Mucosa of rectum (tissue), 2 donors: Measurements from ENCODE around the gene CBLC.

Experiments
- H3K27ac ChIP-seq, 2 donors: one replicate each; pipeline ENCODE4 v1.7.0; 2013; ENCODE audit warnings: inconsistent platforms in 2 of 2, low read depth in 2 of 2, low read length in 2 of 2
- H3K27me3 ChIP-seq, 2 donors: one replicate each; pipeline ENCODE4 v1.7.0; 2013; ENCODE audit warnings: low read length in 2 of 2; ENCODE audit not compliant: control insufficient read depth in 2 of 2, insufficient read depth in 2 of 2
- H3K36me3 ChIP-seq, 2 donors: one replicate each; pipeline ENCODE4 v1.7.0; 2013; ENCODE audit warnings: low read length in 2 of 2; ENCODE audit not compliant: control insufficient read depth in 2 of 2, insufficient read depth in 2 of 2
- H3K4me1 ChIP-seq, 2 donors: one replicate each; pipeline ENCODE4 v1.7.0; 2013; ENCODE audit warnings: low read length in 2 of 2, mild to moderate bottlenecking in 1 of 2; ENCODE audit not compliant: control insufficient read depth in 2 of 2, insufficient read depth in 2 of 2
- H3K4me3 ChIP-seq, 2 donors: one replicate each; pipeline ENCODE4 v1.7.0; 2013; ENCODE audit warnings: low read length in 2 of 2
- H3K9ac ChIP-seq, 2 donors: one replicate each; pipeline ENCODE4 v1.7.0; 2013; ENCODE audit warnings: low read length in 2 of 2, low read depth in 1 of 2, mild to moderate bottlenecking in 1 of 2
- H3K9me3 ChIP-seq, 2 donors: one replicate each; pipeline ENCODE4 v1.7.0; 2013; ENCODE audit warnings: low read length in 2 of 2; ENCODE audit not compliant: control insufficient read depth in 2 of 2
- donor health status: healthy.
- donor health status: Normal muscosa, but diverticular disease.

CBLC gene

DNA sequence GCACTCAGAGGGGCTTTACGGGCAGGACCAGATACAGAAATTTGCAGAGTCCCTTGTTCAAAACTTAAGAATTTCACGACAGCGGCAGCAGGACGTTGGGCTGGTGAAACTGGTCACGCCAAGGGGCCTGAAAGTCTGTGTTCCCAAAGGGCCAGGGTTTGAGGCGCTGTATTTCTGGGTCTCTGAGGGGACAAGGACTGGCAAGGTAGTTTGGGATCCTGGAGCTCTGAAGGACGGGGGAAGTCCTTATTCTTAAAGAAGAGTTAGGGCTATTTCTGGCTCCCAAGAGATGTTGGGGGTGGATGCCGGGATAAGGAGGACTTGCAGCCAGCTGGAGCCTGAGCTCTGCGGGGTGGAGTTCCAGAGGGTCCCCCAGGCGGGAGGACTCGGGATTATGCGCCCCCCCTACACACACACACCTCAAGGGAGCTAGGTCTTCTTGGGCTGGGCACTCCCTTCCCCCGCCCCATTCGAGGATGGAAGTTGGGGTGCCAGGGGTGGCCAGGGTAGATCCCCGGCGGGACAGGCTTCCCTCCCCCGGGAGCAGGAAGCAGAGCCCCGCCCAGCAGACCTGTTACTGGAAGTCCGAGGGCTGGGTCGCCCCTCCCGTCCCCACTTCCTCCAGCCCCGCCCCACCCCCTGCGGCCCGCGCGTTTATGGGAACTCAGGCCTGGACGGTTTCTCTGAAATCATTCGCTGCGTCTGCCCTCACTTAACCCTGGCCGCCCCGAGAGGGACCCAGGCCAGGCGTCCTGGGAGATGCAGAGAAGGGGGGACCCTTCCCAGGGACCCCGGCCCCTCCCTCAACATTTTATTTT, 23.5 kb upstream of the CBLC start:
- peaks cover 53 to 56% of the 10 kb centered on the region in 2 donors for H3K4me1 ChIP-seq

DNA sequence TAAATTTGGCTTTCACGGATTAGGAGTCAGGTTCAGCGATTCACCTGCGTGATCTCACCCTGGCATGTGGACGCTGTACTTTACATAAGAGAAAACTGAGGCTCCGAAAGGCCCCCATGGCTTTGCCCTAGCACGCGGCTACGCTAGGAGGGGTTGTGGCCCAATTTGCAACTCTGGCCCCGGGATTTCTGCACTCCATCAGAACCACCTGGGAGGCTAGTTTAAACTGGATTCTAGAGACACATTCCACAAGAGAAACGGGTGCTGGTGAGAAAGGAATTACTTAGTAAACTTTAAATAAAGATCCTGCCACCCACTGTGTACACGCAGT, 23.0 kb upstream of the CBLC start:
- Histone ChIP-seq H3K4me3 (peak overlapping the region; percentile 62 to 65), H3K9ac (peak overlapping the region; percentile 65 to 74), H3K36me3 (peaks cover 32 to 49% of the 10 kb centered on the region in 2 donors), H3K27me3 (no peaks in the 10 kb centered on the region), H3K9me3 (no peaks in the 10 kb centered on the region), H3K27ac (peak overlapping the region; percentile 95 to 97), H3K4me1 (peaks cover 48 to 50% of the 10 kb centered on the region in 2 donors)

More for the DNA sequence above, 23.5 kb upstream of the CBLC start:
- Histone ChIP-seq H3K9me3 (no peaks in the 10 kb centered on the region), H3K36me3 (peaks cover 32 to 47% of the 10 kb centered on the region in 2 donors), H3K27me3 (no peaks in the 10 kb centered on the region), H3K9ac (peak overlapping the region; percentile 74 to 97), H3K4me3 (peak overlapping the region; percentile 62 to 72), H3K27ac (peak overlapping the region; percentile 95 to 97)

DNA sequence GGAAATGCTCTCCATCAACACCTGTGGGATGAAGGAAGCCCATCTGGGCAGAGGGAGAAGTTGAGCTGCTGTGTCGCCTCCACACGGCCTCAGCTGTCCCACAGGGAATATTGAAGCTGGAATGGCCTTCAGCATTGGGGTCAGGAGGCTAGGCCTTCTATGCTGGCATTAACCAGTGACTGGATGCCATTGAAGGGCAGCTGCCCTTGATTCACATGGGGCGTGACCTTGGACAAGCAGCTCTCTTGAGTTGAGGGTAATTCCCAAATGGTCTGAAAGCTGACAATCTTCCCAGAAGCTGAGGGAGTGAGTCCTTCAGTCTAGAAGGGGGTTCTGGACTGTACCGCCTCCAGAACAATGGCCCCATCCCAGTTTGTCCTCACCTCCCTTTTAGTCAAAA, 22.5 kb upstream of the CBLC start:
- Histone ChIP-seq H3K9me3 (no peaks in the 10 kb centered on the region), H3K4me3 (peak overlapping the region; percentile 62 to 65), H3K36me3 (peaks cover 32 to 53% of the 10 kb centered on the region in 2 donors), H3K27me3 (no peaks in the 10 kb centered on the region), H3K27ac (peak overlapping the region; percentile 95 to 97), H3K4me1 (peaks cover 43 to 47% of the 10 kb centered on the region in 2 donors), H3K9ac (peak overlapping the region; percentile 65 to 74)

DNA sequence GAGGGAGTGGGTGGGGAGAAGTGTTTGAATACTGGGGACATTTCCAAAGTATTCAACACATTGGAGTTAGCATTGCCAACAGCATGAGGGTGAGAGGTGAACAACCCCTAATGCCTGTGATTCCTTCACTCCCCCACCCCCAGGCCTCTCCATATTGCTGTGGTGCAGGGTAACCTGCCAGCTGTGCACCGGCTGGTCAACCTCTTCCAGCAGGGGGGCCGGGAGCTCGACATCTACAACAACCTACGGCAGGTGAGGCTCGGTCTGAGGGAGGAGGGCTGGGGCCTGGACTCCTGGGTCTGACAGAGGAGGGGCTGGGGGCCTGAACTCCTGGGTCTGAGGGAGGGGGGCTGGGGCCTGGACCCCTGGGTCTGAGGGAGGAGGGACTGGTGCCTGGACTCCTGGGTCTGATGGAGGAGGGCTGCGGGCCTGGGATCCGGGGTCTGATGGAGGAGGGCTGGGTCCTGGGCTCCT, 21.6 kb upstream of the CBLC start:
- Histone ChIP-seq H3K27ac (peak overlapping the region; percentile 6 to 65), H3K9ac (no peak overlapping the region), H3K4me3 (no peak overlapping the region), H3K4me1 (peaks cover 35 to 38% of the 10 kb centered on the region in 2 donors), H3K36me3 (peaks cover 32 to 50% of the 10 kb centered on the region in 2 donors), H3K9me3 (no peaks in the 10 kb centered on the region), H3K27me3 (no peaks in the 10 kb centered on the region)

DNA sequence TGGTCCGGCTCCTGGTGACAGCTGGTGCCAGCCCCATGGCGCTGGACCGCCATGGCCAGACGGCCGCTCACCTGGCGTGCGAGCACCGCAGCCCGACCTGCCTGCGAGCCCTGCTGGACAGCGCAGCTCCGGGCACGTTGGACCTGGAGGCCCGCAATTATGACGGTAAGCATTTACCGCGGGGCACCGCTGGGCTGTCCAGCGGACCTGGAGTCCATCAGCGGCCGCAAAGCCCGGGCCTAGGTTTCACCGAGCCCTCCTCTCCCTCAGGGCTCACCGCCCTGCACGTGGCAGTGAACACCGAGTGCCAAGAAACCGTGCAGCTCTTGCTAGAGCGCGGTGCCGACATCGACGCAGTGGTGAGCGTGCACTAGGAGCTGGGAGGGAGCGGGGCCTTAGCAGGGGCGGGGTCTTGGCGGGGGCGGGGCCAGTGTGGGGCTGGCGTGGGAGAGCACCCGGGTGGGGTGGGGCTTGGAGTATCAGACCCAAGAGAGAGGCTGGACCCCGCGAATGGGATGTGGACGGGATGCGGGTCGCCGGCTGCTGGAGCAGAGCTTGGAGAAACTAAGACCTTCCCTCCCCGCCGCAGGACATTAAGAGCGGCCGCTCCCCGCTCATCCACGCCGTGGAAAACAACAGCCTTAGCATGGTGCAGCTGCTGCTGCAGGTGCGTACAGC, 20.5 kb upstream of the CBLC start:
- peak overlapping the region in 1 of 2 donors; percentile 39 for H3K9ac ChIP-seq
- H3K4me3 ChIP-seq: peak overlapping the region; percentile 37 to 51
- peaks cover 30 to 46% of the 10 kb centered on the region in 2 donors for H3K36me3 ChIP-seq
- H3K4me1 ChIP-seq: peaks cover 28 to 31% of the 10 kb centered on the region in 2 donors
- H3K27me3 ChIP-seq: no peaks in the 10 kb centered on the region
- H3K9me3 ChIP-seq: no peaks in the 10 kb centered on the region
- peak overlapping the region; percentile 51 to 67 for H3K27ac ChIP-seq

DNA sequence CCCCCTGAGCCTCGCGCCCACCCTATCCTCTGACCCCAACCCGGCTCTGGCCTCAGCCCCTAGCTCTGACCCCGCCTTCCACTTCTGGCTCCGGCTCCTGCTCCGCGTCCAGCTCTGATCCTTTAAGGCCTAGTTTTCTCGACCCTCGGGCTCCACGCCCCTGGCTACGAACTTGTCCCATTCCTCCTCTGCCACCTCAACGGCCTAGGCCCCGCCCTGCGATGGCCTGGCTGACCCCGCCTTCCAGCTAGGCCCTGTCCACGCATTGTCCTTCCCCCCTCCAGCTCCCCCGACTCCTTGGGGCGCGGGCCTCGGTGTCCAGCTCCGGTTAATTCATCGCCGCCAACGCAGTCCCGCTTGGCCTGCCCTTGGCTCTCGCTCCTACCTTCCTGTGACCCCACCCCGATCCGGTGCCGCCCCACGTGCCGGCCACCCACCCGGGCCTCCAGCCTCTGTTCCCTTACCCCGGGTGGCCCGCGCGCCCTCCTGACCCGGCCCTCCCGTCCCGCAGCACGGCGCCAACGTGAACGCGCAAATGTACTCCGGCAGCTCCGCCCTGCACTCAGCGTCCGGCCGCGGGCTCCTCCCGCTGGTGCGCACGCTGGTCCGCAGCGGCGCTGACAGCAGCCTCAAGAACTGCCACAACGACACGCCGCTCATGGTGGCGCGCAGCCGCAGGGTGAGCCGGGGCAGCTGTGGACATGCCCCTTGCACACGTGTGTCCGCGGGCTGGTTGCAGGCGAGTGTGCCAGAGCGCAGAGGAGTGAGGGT, 19.8 kb upstream of the CBLC start:
- H3K4me1 ChIP-seq: peaks cover 21 to 24% of the 10 kb centered on the region in 2 donors
- H3K4me3 ChIP-seq: peak overlapping the region; percentile 37 to 51
- peak overlapping the region; percentile 24 to 39 for H3K9ac ChIP-seq
- peaks cover 25 to 39% of the 10 kb centered on the region in 2 donors for H3K36me3 ChIP-seq
- no peaks in the 10 kb centered on the region for H3K27me3 ChIP-seq
- no peaks in the 10 kb centered on the region for H3K9me3 ChIP-seq
- peak overlapping the region; percentile 51 to 67 for H3K27ac ChIP-seq

DNA sequence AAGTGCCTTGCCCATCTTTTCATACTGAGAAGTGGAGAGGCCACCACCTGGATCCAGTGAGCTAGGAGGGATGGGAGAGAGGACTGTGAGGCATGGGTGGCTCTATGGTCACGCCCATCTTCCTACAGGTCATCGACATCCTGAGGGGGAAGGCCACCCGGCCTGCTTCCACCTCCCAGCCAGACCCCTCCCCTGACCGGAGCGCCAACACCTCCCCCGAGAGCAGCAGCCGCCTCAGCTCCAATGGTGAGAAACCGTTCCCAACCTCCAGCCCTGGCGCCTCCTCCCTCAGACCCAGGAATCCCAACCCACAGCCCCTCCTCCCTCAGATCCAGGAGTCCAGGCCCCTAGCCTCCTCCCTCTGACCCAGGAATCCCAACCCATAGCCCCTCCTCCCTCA, 19.1 kb upstream of the CBLC start:
- Histone ChIP-seq H3K27ac (peak overlapping the region in 1 of 2 donors; percentile 67), H3K36me3 (peaks cover 25 to 39% of the 10 kb centered on the region in 2 donors), H3K27me3 (no peaks in the 10 kb centered on the region)

DNA sequence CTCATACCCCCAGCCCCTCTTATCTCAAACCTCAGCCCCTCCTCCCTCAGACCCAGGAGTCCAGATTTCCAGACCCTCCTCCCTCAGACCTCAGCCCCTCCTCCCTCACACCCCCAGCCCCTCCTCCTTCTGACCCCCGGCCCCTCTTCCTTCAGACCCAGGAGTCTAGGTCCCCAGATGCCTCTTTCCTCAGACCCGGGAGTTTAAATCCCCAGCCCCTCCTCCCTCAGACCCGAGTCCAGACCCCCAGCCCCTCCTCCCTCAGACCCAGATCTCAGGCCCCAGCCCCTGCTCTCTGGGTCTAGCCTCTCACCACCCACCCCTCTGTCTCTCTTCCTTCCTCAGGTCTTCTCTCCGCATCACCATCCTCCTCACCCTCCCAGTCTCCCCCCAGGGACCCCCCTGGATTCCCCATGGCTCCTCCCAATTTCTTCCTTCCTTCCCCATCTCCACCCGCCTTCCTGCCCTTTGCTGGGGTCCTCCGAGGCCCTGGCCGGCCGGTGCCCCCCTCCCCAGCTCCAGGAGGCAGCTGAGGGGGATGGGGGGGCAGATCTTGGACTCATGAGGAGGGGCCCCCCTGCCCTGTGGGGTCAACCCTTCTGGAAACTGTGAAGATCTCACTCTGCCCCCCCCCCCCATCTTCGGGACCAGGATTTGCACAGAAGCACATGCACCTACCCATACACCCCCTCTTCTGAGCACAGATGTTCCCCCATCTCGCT, 18.4 kb upstream of the CBLC start:
- Histone ChIP-seq H3K4me3 (no peak overlapping the region), H3K27me3 (no peaks in the 10 kb centered on the region), H3K36me3 (peaks cover 25 to 39% of the 10 kb centered on the region in 2 donors), H3K9ac (no peak overlapping the region), H3K4me1 (peaks cover 20 to 22% of the 10 kb centered on the region in 2 donors), H3K9me3 (no peaks in the 10 kb centered on the region), H3K27ac (no peak overlapping the region)

More for the DNA sequence above, 19.1 kb upstream of the CBLC start:
- Histone ChIP-seq H3K9ac (no peak overlapping the region), H3K4me3 (peak overlapping the region in 1 of 2 donors; percentile 31), H3K4me1 (peaks cover 18 to 20% of the 10 kb centered on the region in 2 donors), H3K9me3 (no peaks in the 10 kb centered on the region)

DNA sequence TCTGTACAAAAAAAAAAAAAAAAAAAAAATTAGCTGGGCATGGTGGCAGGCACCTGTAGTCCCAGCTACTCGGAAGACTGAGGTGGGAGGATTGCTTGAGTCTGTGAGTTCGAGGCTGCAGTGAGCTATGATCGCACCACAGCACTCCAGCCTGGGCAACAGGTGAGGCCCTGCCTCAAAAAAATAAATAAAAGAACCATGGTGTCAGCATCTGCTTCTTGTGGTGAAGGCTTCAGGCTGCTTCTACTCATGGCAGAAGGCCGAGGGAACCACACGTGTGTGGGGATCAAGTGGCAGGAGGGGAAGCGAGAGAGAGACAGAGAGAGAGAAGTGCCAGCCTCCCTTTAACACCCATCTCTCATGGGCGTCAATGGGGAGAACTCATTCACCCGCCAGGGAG, 15.7 kb upstream of the CBLC start:
- Histone ChIP-seq H3K4me3 (no peak overlapping the region), H3K27me3 (no peaks in the 10 kb centered on the region), H3K36me3 (peaks cover 19 to 25% of the 10 kb centered on the region in 2 donors), H3K9me3 (no peaks in the 10 kb centered on the region), H3K4me1 (peaks cover 13 to 22% of the 10 kb centered on the region in 2 donors), H3K27ac (no peak overlapping the region), H3K9ac (no peak overlapping the region)
